WTC11 (cell line): ENCODE data around the gene NOL4L. TPM values are rescaled to one million over a fixed set of nuclear protein-coding genes. Genes with fewer than 3 reads are reported as not detected.

Experiments
- ATAC-seq: fragments of 200-7000 bp; cut with Tn5 transposase; 2 replicates; pipeline ENCODE4 v1.10.0; 2021; ENCODE audit warnings: mild to moderate bottlenecking, moderate library complexity
- CTCF ChIA-PET: fragments of 300-600 bp; sonication (Branson Sonifier 250); formaldehyde crosslinking; loops from one replicate; lab custom pipeline; 2021; ENCODE audit warnings: antibody characterized with exemption; lab: Charles Lee
- POLR2A ChIA-PET: fragments of 350-600 bp; sonication (Branson Sonifier 250); formaldehyde crosslinking; loops from one replicate; lab custom pipeline; 2021; ENCODE audit warnings: antibody characterized with exemption; lab: Charles Lee
- DNase-seq: peaks from one replicate; pipeline ENCODE4 v3.0.0; 2021; ENCODE audit warnings: low spot score
- H3K27ac Mint-ChIP-seq: 2 replicates; pipeline ENCODE4 v1.8.0; 2021; ENCODE audit warnings: mixed read lengths
- H3K27me3 Mint-ChIP-seq: 2 replicates; pipeline ENCODE4 v1.8.0; 2021; ENCODE audit warnings: low read depth, mild to moderate bottlenecking, moderate library complexity, mixed read lengths
- H3K36me3 Mint-ChIP-seq: 2 replicates; pipeline ENCODE4 v1.8.0; 2021; ENCODE audit warnings: mixed read lengths
- H3K4me1 Mint-ChIP-seq: 2 replicates; pipeline ENCODE4 v1.8.0; 2022; ENCODE audit warnings: mixed read lengths
- H3K4me3 Mint-ChIP-seq: 2 replicates; pipeline ENCODE4 v1.8.0; 2021; ENCODE audit warnings: mild to moderate bottlenecking, moderate library complexity, mixed read lengths
- H3K9me3 Mint-ChIP-seq: 2 replicates; pipeline ENCODE4 v1.8.0; 2021; ENCODE audit warnings: mixed read lengths
- ATF1 ChIP-seq: sonication (generic); formaldehyde crosslinking; IDR thresholded peaks from 2 replicates; pipeline ENCODE4 v1.8.1; 2023; ENCODE audit warnings: mild to moderate bottlenecking, moderate library complexity, missing genetic modification reagents
- CREB1 ChIP-seq: sonication (generic); formaldehyde crosslinking; IDR thresholded peaks from 2 replicates; pipeline ENCODE4 v1.8.0; 2023; ENCODE audit warnings: mild to moderate bottlenecking, missing genetic modification reagents
- CREM ChIP-seq: sonication (generic); formaldehyde crosslinking; IDR thresholded peaks from 2 replicates; pipeline ENCODE4 v1.8.1; 2022; ENCODE audit warnings: mild to moderate bottlenecking, missing genetic modification reagents, moderate library complexity
- E2F1 ChIP-seq: sonication (generic); formaldehyde crosslinking; IDR thresholded peaks from 2 replicates; pipeline ENCODE4 v1.8.0; 2022; ENCODE audit warnings: mild to moderate bottlenecking, missing genetic modification reagents
- E2F4 ChIP-seq: sonication (generic); formaldehyde crosslinking; IDR thresholded peaks from 2 replicates; pipeline ENCODE4 v1.8.1; 2022; ENCODE audit warnings: low read depth, mild to moderate bottlenecking, moderate library complexity, missing genetic modification reagents, borderline replicate concordance
- FOXJ3 ChIP-seq: sonication (generic); formaldehyde crosslinking; IDR thresholded peaks from 2 replicates; pipeline ENCODE4 v1.9.0; 2021; ENCODE audit warnings: missing genetic modification reagents, mild to moderate bottlenecking, borderline replicate concordance
- JAZF1 ChIP-seq: fragments of 250-450 bp; sonication (Bioruptor Pico); IDR thresholded peaks from 2 replicates; pipeline ENCODE4 v1.9.0; 2021; ENCODE audit warnings: moderate library complexity, mild to moderate bottlenecking, inconsistent platforms
- NFYB ChIP-seq: sonication (generic); formaldehyde crosslinking; conservative IDR thresholded peaks from 2 replicates; pipeline ENCODE4 v1.8.0; 2022; ENCODE audit warnings: low read depth, missing genetic modification reagents
- PRDM15 ChIP-seq: sonication (generic); formaldehyde crosslinking; IDR thresholded peaks from 2 replicates; pipeline ENCODE4 v1.8.0; 2022; ENCODE audit warnings: missing genetic modification reagents
- RELA ChIP-seq: sonication (generic); formaldehyde crosslinking; IDR thresholded peaks from 2 replicates; pipeline ENCODE4 v1.8.1; 2022; ENCODE audit warnings: missing genetic modification reagents, mild to moderate bottlenecking, borderline replicate concordance
- RORB ChIP-seq: fragments of 250-450 bp; sonication (Bioruptor Pico); IDR thresholded peaks from 2 replicates; pipeline ENCODE4 v1.9.0; 2021; ENCODE audit warnings: mild to moderate bottlenecking
- ZMAT4 ChIP-seq: fragments of 250-450 bp; sonication (Bioruptor Pico); IDR thresholded peaks from 2 replicates; pipeline ENCODE4 v1.9.0; 2021; ENCODE audit warnings: mild to moderate bottlenecking
- ZNF138 ChIP-seq: sonication (generic); formaldehyde crosslinking; conservative IDR thresholded peaks from 2 replicates; pipeline ENCODE4 v1.8.1; 2022; ENCODE audit warnings: mild to moderate bottlenecking, moderate library complexity, missing genetic modification reagents
- ZNF317 ChIP-seq: sonication (generic); formaldehyde crosslinking; IDR thresholded peaks from 2 replicates; pipeline ENCODE4 v1.8.1; 2023; ENCODE audit warnings: low read depth, mild to moderate bottlenecking, moderate library complexity, missing genetic modification reagents, borderline replicate concordance
- ZSCAN18 ChIP-seq: fragments of 250-450 bp; sonication (Bioruptor Pico); IDR thresholded peaks from 2 replicates; pipeline ENCODE4 v2.1.2; 2022; ENCODE audit warnings: mild to moderate bottlenecking, moderate library complexity
- total RNA-seq: library from RNA; stranded (reverse); gene quantifications from 3 replicates; pipeline ENCODE4 v1.2.3, GENCODE V29; 2021
- TF ChIP-seq, protein P1 (sequence below): sonication (generic); formaldehyde crosslinking; IDR thresholded peaks from 2 replicates; pipeline ENCODE4 v1.8.0; 2023; ENCODE audit warnings: missing genetic modification reagents
- TF ChIP-seq, protein P2 (sequence below): sonication (generic); formaldehyde crosslinking; IDR thresholded peaks from 2 replicates; pipeline ENCODE4 v1.8.1; 2023; ENCODE audit warnings: mild to moderate bottlenecking, moderate library complexity, missing genetic modification reagents
- TF ChIP-seq, protein P3 (sequence below): sonication (generic); formaldehyde crosslinking; IDR thresholded peaks from 2 replicates; pipeline ENCODE4 v1.8.1; 2023; ENCODE audit warnings: mild to moderate bottlenecking, missing genetic modification reagents

The NOL4L gene
- total RNA-seq, 1 experiment from 2014 or later = 29.0 TPM

DNA sequence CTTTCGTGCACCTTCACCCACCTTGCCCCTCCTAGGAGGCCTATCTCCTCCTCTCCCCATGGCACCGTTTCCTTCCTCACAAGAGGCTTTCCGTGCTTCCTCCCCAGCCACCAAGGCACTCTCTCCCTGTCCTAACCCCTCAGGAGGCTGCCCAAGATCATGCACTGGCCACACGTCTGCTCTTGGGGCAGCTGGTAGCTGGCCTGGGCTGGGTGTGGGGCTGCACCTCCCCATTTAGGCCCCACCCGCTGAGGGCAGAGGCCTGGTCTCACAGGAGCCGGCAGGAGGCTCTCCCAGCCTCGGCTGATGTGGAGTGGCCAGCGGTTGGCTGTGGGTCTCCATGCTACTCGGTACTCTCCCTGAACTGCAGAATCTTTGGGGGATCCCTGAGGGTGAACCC is 13.6 kb downstream of the NOL4L start:
- Mint-ChIP-seq H3K4me1 (peaks cover 22% of the 10 kb centered on the region), H3K27ac (peak overlapping the region; percentile 43; the same call in 1 of the 2 replicates), H3K9me3 (no peaks in the 10 kb centered on the region), H3K27me3 (peaks cover 2% of the 10 kb centered on the region; the same call in 1 of the 2 replicates)
- DNase-seq = no peak
- ChIA-PET CTCF (interaction anchor here (0.9 to 1.9 kb wide), 2 partner anchors 49 to 81 kb away, joined by 3 to 5 read pairs; no protein-coding TSS in a partner anchor), POLR2A (no interaction called here)
- ATAC-seq = no peak; the same call in 1 of the 2 replicates
- TF ChIP-seq ZSCAN18 (CRISPR knock-in tag) = no peak
- TF ChIP-seq, protein P1, sequence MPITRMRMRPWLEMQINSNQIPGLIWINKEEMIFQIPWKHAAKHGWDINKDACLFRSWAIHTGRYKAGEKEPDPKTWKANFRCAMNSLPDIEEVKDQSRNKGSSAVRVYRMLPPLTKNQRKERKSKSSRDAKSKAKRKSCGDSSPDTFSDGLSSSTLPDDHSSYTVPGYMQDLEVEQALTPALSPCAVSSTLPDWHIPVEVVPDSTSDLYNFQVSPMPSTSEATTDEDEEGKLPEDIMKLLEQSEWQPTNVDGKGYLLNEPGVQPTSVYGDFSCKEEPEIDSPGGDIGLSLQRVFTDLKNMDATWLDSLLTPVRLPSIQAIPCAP = no peak
- no peak for TF ChIP-seq PRDM15 (CRISPR knock-in tag)
- TF ChIP-seq CREM = no peak
- TF ChIP-seq NFYB = no peak
- TF ChIP-seq RELA = no peak
- no peak for TF ChIP-seq JAZF1 (CRISPR knock-in tag)
- no peak for TF ChIP-seq ZMAT4 (CRISPR knock-in tag)
- TF ChIP-seq, protein P2, sequence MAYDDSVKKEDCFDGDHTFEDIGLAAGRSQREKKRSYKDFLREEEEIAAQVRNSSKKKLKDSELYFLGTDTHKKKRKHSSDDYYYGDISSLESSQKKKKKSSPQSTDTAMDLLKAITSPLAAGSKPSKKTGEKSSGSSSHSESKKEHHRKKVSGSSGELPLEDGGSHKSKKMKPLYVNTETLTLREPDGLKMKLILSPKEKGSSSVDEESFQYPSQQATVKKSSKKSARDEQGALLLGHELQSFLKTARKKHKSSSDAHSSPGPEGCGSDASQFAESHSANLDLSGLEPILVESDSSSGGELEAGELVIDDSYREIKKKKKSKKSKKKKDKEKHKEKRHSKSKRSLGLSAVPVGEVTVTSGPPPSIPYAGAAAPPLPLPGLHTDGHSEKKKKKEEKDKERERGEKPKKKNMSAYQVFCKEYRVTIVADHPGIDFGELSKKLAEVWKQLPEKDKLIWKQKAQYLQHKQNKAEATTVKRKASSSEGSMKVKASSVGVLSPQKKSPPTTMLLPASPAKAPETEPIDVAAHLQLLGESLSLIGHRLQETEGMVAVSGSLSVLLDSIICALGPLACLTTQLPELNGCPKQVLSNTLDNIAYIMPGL (CRISPR knock-in tag) = no peak
- no peak for TF ChIP-seq E2F4 (CRISPR knock-in tag)
- TF ChIP-seq FOXJ3 (CRISPR knock-in tag) = no peak
- TF ChIP-seq, all 79 proteins: peak for 0
- Mint-ChIP-seq H3K4me3 (no peak overlapping the region), H3K36me3 (no peaks in the 10 kb centered on the region)

DNA sequence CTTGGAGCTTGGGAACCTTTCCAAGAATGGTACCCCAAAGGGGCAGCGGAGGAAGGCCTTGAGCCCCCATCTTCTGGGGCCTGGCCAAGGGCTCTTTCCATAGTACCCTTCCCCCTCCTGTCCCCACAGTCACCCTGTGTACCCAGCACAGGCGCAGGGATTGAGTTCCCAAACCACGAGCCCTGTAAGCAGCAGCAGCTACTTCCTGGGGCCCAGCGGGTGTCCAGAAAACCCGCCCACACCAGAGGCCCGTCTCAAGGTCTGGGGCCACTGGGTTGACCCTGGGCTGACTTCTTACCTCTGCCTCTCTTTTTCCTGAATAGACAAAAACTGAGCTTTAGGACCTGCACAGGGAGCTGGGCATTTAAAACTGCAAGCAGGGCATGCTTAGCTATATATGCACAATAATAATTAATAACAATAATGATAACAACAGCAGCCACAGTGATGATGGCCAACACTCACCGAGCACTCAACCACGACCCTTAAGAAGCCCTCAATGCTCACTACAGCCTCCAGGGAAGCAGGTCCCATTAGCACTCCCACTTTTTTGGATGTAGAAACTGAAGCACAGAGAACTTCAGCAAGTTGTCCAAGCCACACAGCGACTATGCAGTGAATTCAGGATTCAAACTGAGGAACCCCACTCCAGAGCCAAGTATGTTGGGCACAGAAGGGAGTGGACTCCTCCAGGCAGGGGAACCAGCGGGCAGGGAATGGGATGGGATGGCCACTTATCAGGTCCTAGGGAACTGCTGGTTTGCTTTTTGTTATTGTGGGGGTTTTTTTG is 14.5 kb downstream of the NOL4L start:
- POLR2A ChIA-PET = no interaction called here
- no peak for TF ChIP-seq ZNF317 (CRISPR knock-in tag)
- TF ChIP-seq, protein P3, sequence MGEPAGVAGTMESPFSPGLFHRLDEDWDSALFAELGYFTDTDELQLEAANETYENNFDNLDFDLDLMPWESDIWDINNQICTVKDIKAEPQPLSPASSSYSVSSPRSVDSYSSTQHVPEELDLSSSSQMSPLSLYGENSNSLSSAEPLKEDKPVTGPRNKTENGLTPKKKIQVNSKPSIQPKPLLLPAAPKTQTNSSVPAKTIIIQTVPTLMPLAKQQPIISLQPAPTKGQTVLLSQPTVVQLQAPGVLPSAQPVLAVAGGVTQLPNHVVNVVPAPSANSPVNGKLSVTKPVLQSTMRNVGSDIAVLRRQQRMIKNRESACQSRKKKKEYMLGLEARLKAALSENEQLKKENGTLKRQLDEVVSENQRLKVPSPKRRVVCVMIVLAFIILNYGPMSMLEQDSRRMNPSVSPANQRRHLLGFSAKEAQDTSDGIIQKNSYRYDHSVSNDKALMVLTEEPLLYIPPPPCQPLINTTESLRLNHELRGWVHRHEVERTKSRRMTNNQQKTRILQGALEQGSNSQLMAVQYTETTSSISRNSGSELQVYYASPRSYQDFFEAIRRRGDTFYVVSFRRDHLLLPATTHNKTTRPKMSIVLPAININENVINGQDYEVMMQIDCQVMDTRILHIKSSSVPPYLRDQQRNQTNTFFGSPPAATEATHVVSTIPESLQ (CRISPR knock-in tag) = no peak
- no peak for TF ChIP-seq RELA
- TF ChIP-seq E2F1 (CRISPR knock-in tag) = no peak
- TF ChIP-seq ZNF138 (CRISPR knock-in tag) = no peak
- TF ChIP-seq RORB (CRISPR knock-in tag) = no peak
- TF ChIP-seq ATF1 (CRISPR knock-in tag) = no peak
- no peak for TF ChIP-seq CREB1 (CRISPR knock-in tag)
- Mint-ChIP-seq H3K9me3 (no peaks in the 10 kb centered on the region), H3K27ac (no peak overlapping the region), H3K4me1 (peaks cover 22% of the 10 kb centered on the region), H3K4me3 (no peak overlapping the region), H3K36me3 (no peaks in the 10 kb centered on the region), H3K27me3 (peaks cover 2% of the 10 kb centered on the region; the same call in 1 of the 2 replicates)
- DNase-seq = no peak
- CTCF ChIA-PET = interaction anchor here (1.6 to 1.9 kb wide), 4 partner anchors 15 to 82 kb away, joined by 4 to 7 read pairs (median 5); partner anchors contain the start of gene NOL4L
- peak; percentile 67 for ATAC-seq
